ENCODE data around the gene NEMF.
"Not testable (repeated sequence)": the region's sequence is repeated elsewhere in the genome, so short reads cannot be mapped to it uniquely, and the experiment has no call there.

Gene NEMF

DNA sequence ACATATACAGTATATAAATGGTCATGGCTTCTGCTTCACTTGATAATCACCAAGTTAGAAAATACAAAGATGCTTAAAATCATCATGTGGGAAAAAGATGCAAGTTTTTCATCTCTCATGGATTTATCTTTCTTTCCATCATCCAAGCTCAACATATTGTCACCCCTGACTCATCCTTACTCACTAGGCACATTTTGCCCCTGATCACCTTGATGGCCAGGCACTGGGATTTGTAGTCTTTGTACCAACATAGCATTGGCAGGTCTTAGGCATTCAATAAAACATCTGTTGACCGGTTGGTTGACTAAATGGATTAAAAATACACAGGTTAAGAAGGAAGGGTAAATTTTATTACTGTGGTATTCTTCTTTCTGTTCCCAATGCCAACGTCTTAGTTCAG, 56.6 kb downstream of the NEMF start:
- DNase-seq, result no peak

DNA sequence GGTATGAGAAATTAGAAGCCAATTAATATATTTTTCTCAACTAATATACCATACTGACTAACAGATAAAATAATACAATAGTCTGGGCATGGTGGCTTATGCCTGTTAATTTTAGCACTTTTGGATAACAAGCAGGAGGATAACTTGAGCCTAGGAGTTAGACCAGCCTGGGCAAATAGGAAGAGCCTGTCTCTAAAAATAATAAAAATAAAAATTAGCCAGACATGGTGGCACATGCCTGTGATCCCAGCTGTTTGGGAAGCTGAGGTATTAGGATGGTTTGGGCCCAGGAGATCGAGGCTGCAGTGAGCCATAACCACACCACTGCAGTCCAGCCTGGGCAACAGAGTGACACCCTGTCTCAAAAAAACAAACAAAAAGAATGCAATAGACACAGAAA, 60.0 kb downstream of the NEMF start:
- no peak for DNase-seq

DNA sequence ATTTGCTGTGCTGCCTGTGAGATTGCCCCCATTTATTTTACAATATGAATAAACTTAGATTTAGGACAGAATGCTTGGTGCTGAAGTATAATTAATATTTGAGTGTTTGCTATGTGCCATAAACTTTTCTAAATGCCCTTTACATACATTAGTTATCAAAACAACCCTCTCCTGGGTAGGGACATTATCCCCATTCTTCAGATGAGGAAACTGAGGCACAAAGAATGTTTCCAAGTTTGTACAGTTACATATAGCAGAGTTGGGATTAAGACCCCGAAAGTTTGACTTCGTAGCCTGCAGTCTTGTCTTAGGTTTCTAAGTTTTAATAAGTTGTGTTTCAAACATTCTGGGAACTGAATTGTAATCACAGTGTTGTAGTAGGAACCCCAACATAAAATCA, 66.3 kb downstream of the NEMF start:
- DNase-seq, result no peak

DNA sequence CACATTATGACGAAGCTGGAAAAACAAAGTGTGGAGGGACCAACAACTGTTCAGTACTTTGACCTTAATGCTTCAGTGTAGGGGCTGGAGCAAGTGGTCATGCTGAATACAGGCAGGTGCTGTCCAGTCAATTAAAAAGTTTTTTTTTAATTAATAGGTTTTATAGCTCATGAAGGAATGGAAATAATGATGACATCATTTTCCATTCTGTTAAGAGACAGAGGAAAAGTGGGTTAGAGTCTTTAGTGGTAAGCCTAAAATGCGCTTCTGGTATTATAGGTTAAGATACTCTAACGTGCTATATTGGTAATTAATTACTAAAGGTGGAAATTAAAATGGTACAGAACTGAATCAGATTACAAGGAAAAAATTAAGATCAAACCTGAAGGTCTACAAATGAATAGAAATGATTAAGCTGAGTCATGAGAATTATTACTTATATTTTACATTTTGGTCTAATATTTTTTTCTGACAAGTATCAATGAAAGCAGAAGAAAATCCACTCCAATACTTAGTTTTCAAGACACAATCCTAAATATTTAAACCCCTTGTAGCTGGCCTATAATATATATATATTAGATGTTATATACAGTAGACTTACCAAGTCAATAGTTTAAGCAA, 69.1 kb downstream of the NEMF start:
- no peak for DNase-seq

DNA sequence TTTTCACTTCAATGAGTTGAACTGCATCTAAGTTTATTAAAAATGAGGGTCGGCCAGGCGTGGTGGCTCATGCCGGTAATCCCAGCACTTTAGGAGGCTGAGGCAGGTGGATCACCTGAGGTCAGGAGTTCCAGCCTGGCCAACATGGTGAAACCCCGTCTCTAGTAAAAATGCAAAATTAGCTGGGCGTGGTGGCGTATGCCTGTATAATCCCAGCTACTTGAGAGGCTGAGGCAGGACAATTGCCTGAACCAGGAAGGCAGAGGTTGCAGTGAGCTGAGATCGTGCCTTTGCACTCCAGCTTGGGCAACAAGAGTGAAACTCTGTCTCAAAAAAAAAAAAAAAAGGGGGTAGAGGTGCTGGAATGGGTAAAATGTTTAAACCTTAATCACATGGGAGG, 71.5 kb downstream of the NEMF start:
- DNase-seq, result not testable (repeated sequence)

DNA sequence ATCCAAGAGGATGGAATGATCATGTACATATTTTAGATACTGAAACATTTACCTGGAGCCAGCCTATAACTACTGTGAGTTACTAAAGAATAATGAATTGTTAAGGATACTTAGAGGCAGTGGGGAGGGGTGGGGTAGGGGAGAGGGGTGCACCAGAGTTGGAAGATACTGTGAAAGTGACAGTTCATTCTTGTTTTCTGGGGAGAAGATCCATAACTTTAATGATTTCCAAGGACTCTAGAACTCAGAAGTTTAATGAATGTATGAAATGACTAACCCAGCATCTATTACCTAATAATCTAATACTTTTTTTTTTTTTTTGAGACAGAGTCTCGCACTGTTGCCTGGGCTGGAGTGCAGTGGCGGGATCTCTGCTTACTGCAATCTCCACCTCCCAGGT, 74.2 kb downstream of the NEMF start:
- DNase-seq, result no peak

DNA sequence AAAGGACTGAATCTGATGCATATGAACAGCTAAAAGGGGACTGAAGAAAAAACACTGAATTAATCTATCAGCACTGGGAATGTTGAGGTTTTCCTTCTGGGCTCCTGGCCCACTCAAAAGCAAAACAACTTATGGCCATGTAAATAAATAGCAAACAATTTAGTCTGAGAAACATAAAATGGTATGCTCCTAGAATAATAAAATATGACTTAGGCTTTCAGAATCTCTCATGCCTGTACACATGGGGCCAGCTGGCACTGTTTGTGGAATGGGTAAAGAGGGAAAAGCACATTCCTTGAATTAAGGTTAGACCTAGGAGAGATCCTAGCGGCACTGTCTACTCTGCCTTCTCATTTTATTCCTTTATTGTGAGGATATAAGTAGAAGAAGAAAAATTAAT, 78.5 kb downstream of the NEMF start:
- DNase-seq, result no peak

DNA sequence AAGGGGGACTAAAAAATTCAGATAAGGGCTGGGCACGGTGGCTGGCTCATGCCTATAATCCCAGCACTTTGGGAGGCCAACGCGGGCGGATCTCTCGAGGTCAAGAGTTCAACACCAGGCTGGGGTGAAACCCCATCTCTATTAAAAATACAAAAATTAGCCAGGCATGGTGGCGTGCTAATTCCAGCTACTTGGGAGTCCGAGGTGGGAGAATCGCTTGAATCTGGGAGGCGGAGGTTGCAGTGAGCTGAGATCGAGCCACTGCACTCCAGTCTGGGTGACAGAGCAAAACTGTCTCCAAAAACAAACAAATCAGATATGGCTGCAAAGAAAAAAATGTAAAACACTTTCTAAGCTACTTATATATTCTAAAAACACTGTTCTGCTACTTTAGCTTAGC, 80.9 kb downstream of the NEMF start:
- not testable (repeated sequence) for DNase-seq

DNA sequence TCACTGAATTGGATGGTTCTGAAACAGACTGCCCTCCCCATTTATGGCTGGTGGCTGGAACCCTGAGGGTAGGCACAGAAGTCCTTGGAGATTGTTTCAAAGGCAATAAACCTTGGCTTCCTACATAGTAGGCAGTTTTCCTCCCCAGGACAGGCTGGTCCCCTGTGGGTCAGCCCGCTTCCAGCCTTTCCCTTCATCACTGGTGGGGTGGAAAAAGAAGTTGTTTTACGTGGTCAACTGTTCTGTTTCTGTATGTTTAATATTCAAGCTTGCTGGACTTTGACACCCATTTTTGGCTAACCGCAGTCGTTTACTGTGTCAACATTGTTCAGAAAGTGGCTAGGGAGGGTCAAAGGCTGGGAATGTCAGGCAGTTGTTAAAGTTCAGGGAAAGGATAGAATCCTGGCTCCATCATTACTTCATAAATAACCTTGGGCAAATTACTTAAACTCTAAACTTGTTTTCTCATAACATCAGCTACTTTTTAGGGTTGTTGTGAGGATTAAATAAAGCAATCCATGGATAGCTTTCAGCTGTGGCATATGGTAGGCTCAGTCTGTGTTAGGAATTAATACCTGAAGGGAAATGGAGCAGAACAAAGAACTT, 82.3 kb downstream of the NEMF start:
- DNase-seq, result no peak

DNA sequence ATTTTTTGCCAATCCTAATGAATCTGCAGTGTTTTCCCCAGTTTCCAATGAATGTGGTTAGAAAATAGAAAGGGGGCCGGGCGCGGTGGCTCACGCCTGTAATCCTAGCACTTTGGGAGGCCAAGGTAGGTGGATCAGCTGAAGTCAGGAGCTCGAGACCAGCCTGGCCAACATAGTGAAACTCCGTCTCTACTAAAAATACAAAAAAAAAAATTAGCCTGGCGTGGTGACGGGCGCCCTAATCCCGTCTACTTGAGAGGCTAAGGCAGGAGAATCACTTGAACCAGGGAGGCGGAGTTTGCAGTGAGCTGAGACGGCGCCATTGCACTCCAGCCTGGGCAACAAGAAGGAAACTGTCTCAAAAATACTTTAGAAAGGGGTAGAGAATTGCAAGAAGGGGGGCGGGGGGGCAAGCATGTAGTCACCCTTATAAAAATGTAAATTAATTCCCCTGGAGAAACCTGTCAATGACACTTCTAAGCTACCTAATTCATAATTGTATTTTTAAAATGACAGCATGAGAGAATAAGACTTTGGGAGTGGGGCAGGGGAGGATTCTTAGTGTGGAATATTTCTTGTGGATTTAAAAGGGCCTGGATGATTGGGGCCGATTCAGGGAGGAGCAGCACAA, 82.9 kb downstream of the NEMF start:
- no peak for DNase-seq

DNA sequence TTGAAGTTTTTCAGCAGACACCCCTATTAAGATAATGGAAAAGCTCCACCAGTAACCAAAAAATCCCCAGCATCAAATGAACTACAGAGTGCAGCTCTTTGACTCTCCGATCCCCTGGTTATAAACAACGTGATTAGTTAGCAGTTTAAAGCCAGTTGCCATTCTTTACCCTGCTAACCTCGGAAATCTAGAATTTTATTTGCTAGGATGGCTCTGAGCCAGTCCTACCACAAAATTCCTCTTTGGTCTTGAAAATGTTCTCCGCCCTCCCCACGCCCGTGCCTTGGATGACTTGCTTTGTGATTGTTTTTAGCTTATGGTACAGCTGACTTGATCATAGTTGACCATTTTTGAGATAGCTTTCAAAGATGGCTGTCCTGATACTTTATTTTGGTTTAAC, 83.4 kb downstream of the NEMF start:
- DNase-seq, result no peak

DNA sequence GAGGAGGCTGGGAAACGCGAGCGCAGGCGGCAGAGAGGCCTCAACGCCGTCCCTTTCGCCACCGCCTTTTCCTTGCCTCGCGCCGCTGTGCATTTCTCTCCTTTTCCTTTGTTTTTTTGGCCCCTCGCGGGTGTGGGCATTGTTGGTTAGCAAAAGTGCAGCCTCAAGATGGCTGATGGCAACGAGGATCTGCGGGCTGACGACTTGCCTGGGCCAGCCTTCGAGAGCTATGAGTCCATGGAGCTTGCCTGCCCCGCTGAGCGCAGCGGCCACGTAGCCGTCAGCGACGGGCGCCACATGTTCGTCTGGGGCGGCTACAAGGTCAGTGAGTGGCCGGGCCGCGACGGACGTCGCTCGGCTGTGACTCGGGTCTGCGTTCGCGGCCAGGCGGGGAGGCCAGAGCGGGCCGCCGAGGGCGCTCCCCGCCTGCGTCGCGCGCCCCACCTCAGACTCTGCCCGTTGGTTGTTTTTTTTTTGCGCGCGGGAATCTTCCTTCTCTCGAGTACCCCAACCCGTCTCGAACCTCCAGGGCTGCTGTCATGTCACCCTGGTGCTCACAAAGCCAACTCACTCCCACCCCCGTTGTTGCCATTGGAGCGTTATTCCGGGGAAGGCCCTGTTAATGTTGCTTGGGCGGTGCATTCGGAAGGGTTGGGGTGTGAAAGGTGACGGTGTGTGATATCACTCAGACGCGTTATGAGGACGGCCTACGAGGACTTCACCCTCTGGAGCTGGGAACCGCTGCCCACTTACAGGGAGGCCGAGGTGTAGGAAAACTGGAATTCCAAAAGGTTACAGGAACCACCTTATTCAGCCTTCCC, 84.1 kb downstream of the NEMF start:
- DNase-seq, result peak; percentile 69 to 85

DNA sequence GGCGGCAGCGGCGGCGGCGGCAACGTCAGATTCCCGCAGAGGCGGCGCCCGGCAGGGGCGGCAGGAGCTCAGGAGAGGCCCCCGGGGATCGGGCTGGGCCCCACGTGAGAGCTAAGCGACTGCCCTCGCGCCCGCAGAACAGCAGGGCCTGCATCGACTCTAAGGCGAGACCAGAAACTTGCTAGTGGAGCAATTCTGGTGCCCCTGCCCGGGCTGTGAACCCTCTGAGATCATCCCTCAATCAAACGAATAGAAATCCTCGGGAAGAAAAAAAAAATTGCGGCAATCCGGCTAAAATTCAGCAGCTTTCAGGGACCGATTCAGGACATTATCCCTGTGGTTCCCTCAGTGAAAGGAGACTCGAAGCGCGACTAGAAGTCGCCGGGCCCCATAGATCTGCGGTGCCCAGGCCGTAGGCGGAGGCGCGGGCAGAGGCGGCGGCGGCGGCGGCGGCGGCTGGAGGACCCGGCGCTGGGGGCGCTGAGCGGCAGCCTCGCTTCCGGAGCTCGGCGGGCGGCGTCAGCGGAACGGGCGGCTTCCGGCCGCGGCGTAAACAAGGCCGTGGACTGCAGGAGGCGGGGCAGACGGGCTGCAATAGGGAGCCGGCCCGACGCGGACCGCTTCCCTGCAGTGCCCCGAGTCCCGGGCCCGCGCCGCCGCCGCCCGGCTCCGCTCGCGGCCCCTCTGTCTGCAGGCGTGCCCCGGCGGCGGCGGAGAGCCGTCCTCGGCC, 84.9 kb downstream of the NEMF start, which contains the start of gene KLHDC2:
Gene KLHDC2, plus strand, starts transcription at position 583 of the 730 bp plus-strand sequence. CDS start 316 bp downstream, outside the sequence.
- peak; percentile 84 to 85 for DNase-seq

DNA sequence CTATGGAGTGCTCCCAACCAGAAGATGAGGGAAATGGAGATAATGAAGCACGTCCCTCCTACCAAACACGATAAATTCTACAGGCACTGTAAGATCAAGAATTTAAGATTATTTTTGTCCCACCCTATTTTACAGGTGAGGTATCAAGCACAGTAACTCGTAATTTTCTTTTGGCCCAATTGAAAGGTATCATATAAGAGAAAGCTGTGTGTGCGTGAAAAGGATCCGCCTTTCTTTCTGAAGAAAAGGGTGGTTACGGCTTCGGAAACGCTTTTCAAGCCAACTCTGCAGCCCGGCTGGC, 85.4 kb downstream of the NEMF start:
- DNase-seq, result no peak

DNA sequence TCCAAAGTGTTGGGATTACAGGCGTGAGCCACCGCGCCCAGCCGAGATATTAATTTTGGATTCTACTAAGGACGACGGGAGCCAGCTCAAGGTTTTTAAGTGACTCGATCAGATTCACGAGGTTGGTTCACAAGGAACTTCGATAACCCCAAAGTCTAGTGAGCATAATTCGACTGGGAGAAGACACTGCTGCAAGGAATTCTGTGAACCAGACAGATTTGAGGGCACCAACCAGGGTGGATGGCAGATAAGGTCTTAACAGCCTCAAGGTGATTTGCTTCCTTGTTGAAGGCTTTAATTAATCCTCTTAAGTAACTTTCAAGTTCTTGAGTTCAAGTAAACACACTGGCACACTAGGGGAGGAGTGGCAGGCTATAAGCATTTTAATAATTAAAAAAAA, 85.7 kb downstream of the NEMF start:
- no peak for DNase-seq

DNA sequence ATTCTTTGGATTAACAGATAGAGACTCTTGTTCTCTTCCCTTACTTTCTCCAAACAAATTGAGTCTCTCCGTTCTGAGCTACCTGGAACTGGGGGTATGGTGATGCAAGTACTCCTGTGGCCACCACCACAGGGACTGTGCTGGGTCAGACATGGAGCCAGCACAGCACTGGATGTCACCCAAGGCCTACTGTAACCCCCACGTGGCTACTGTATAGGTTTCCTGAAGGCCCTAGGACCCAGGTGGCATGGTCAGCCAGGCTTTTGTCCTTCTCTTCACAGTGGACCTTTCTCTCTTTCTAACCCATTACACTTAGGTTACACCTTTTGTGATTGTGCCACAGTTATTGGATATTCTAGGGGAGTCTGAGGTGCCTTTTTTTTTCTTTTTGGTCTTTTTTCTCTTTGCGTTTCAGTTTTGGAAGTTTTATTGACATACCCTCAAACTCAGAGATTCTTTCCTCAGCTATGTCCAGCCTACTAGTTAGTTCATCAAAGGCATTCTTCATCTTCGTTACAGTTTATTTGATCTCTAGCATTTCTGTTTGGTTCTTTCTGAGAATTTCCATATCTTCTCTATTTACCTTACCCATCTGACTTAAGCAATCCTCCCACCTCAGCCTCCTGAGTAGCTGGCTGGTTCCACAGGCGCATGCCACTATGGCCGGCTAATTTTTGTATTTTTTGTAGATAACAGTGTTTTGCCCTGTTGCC, 90.6 kb downstream of the NEMF start:
- no peak for DNase-seq

DNA sequence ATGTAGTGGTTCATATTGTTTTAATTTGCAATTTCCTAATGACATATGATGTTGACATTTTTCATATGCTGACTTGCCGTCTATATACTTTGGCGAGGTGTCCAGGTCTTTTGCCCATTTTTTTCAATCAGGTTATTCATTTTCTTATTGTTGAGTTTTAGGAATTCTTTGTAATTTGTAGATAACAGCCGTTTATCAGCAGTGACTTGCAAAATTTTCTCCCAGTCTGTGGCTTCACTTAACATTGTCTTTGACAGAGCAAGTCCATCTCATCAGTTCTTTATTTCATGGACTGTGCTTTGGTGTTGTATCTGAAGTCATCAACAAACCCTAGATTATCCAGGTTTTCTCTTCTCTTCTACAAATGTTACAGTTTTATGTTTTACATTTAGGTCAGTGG, 97.2 kb downstream of the NEMF start:
- DNase-seq, result no peak

DNA sequence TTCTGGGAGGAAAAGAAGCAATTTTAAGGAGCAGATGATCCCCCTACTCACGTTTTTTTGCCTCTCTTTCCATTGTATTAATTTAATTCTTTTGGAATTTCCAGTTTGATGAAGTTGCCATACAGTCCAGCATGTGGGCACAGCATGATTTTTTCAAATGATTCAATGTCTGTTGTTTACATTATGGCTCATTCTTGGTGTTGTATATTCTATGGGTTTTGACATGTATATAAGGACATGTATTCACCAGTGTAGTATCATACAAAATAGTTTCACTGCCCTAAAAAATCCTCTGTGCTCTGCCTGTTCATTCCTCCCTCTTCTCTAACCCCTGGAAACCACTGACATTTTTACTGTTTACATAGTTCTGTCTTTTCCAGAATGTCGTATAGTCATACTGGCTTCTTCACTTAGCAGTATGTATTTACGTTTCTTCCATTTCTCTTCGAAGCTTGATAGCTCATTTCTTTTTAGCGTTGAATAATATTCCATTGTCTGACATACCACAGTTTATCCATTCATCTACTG, 98.0 kb downstream of the NEMF start:
- no peak for DNase-seq

DNA sequence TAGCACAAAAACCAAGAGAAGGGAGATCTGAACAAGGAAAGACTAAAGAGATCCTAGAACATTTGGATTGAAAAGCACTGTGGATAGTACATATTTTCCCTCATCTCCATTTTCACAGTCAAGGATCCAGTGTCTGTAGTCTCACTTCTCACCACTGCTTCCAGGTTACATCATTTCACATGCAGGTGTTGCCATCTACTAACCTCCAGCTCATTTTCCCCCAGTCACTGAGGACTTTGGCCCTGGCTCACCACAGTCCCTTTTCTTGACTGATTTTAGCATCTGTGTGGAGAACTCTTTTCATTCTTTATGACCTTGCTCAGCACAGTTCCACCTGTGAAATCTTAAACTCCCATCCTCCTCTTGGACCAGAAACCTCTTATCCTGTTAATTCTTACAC, 106.1 kb downstream of the NEMF start:
- not testable (repeated sequence) for DNase-seq

DNA sequence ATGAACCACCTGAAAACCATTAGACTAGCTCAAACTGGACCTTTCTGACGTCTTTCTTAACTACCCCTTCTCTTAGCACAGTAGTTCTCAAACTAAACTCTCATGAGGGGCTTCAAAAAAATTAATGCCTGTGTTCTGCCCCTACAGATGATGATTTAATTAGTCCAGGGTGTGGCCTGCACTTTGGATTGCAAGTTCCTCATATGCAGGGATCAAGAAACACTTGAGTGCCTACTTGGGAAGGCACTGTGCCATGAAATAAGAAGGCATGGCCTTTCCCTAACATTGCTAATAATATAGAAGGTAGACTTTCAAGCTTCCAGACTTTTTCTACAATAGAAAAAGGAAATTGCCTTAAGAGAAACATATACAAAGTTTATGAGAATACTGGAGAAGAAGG, 107.4 kb downstream of the NEMF start:
- DNase-seq, result no peak

DNA sequence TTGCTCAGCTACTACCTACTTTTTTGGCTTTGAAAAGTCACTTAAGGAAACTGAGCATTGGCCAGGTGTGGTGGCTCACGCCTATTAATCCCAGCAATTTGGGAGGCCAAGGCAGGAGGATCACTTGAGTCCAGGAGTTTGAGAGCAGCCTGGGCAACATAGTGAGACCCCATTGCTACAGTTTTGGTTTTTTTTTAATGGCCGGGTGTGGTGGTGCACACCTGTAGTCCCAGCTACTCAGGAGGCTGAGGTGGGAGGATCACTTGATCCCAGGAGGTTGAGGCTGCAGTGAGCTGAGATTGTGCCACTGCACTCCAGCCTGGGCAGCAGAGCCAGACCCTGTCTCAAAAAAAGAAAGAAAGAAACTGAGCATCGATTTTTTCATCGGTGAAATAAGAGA, 116.9 kb downstream of the NEMF start:
- not testable (repeated sequence) for DNase-seq

DNA sequence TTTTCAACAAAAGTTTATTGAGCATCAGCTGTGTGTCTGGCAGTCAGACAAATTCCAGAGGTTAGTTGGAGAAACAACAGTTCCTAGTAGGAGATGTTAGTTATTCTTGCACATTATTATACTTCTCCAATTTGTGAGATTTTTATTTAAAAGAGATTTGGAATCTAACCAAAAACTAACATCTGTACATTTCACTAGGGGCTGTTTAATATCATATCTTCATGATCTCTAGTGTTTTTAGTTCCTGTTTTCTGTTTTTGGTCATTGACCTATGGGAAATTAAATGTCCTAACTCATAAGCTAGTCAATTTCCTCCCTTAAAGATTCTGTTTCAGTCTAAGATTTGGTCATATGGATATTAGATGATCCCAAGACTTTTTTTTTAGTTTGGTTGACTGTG, 118.8 kb downstream of the NEMF start:
- no peak for DNase-seq
